ENCODE measurements around the gene IGSF6. TPM values are rescaled to one million over a fixed set of nuclear protein-coding genes. Genes with fewer than 3 reads are reported as not detected.

IGSF6 gene
- total and polyA plus RNA-seq, 2 of the 13 experiments (the other 11 are each of a cell fraction or from before 2014, with no cell fraction given) = not detected

GRCh38 chr16:21666772-21667171, 14.4 kb upstream of the IGSF6 start (continued):
- TF ChIP-seq BCL6 (CRISPR knock-in tag; IDR thresholded peaks at IDR 0.05) (peak; percentile 43; the same call in 1 of the 2 replicates), ZNF333 (CRISPR knock-in tag; IDR thresholded peaks at IDR 0.05; ENCODE audit: borderline replicate concordance) (no peak), ZNF644 (CRISPR knock-in tag; IDR thresholded peaks at IDR 0.05; ENCODE audit: low read depth) (peak; percentile 67), ETV5 (CRISPR knock-in tag; IDR thresholded peaks at IDR 0.05; ENCODE audit: borderline replicate concordance) (no peak), FOXP1 (IDR thresholded peaks at IDR 0.05) (no peak), FOXP1 (CRISPR knock-in tag; IDR thresholded peaks at IDR 0.05) (no peak), ISL2 (CRISPR knock-in tag; IDR thresholded peaks at IDR 0.05) (0 out of 2 replicates have a peak, but pooled peaks have one; percentile 20), KLF15 (CRISPR knock-in tag; IDR thresholded peaks at IDR 0.05; ENCODE audit: borderline replicate concordance) (no peak), DBP (CRISPR knock-in tag; IDR thresholded peaks at IDR 0.05; ENCODE audit: not compliant biosample characterization) (no peak), ARNT (IDR thresholded peaks at IDR 0.05) (no peak), HDAC2 (CRISPR knock-in tag; IDR thresholded peaks at IDR 0.05) (peak; percentile 47; the same call in 1 of the 2 replicates), GFI1 (CRISPR knock-in tag; IDR thresholded peaks at IDR 0.05; ENCODE audit: borderline replicate concordance) (no peak), EP300 (IDR thresholded peaks at IDR 0.05; ENCODE audit: low read depth in 2 of 2, low read length in 2 of 2) (peak in 1 of 2 experiments; percentile 73; a peak in 1 of 4 replicates), EP300 (CRISPR knock-in tag; IDR thresholded peaks at IDR 0.05; ENCODE audit: borderline replicate concordance) (0 out of 2 replicates have a peak, but pooled peaks have one; percentile 34), ZEB1 (IDR thresholded peaks at IDR 0.05; ENCODE audit: insufficient replicate concordance, low read depth) (no peak), ZNF329 (CRISPR knock-in tag; IDR thresholded peaks at IDR 0.05; ENCODE audit: low read depth) (no peak), ZNF264 (CRISPR knock-in tag; IDR thresholded peaks at IDR 0.05) (no peak), POLR2AphosphoS5 (IDR thresholded peaks at IDR 0.05; ENCODE audit: low read depth, low read length) (no peak), ZNF292 (CRISPR knock-in tag; IDR thresholded peaks at IDR 0.05; ENCODE audit: borderline replicate concordance, low read depth) (no peak), PHF20 (CRISPR knock-in tag; IDR thresholded peaks at IDR 0.05) (no peak), NFATC3 (CRISPR knock-in tag; IDR thresholded peaks at IDR 0.05) (no peak), ZNF484 (CRISPR knock-in tag; IDR thresholded peaks at IDR 0.05; ENCODE audit: borderline replicate concordance, low read depth) (no peak), ZNF761 (CRISPR knock-in tag; conservative IDR thresholded peaks at IDR 0.05) (no peak), TAF15 (IDR thresholded peaks at IDR 0.05; ENCODE audit: low read depth, low read length, poor library complexity, severe bottlenecking) (no peak)
- TF ChIP-seq, protein P1, sequence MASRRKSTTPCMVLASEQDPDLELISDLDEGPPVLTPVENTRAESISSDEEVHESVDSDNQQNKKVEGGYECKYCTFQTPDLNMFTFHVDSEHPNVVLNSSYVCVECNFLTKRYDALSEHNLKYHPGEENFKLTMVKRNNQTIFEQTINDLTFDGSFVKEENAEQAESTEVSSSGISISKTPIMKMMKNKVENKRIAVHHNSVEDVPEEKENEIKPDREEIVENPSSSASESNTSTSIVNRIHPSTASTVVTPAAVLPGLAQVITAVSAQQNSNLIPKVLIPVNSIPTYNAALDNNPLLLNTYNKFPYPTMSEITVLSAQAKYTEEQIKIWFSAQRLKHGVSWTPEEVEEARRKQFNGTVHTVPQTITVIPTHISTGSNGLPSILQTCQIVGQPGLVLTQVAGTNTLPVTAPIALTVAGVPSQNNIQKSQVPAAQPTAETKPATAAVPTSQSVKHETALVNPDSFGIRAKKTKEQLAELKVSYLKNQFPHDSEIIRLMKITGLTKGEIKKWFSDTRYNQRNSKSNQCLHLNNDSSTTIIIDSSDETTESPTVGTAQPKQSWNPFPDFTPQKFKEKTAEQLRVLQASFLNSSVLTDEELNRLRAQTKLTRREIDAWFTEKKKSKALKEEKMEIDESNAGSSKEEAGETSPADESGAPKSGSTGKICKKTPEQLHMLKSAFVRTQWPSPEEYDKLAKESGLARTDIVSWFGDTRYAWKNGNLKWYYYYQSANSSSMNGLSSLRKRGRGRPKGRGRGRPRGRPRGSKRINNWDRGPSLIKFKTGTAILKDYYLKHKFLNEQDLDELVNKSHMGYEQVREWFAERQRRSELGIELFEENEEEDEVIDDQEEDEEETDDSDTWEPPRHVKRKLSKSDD (CRISPR knock-in tag; IDR thresholded peaks at IDR 0.05; ENCODE audit: low read depth) = no peak
- TF ChIP-seq, protein P2, sequence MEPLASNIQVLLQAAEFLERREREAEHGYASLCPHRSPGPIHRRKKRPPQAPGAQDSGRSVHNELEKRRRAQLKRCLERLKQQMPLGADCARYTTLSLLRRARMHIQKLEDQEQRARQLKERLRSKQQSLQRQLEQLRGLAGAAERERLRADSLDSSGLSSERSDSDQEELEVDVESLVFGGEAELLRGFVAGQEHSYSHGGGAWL (CRISPR knock-in tag; IDR thresholded peaks at IDR 0.05) = no peak
- TF ChIP-seq, protein P3, sequence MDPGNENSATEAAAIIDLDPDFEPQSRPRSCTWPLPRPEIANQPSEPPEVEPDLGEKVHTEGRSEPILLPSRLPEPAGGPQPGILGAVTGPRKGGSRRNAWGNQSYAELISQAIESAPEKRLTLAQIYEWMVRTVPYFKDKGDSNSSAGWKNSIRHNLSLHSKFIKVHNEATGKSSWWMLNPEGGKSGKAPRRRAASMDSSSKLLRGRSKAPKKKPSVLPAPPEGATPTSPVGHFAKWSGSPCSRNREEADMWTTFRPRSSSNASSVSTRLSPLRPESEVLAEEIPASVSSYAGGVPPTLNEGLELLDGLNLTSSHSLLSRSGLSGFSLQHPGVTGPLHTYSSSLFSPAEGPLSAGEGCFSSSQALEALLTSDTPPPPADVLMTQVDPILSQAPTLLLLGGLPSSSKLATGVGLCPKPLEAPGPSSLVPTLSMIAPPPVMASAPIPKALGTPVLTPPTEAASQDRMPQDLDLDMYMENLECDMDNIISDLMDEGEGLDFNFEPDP (CRISPR knock-in tag; conservative IDR thresholded peaks at IDR 0.05) = 0 out of 2 replicates have a peak, but pooled peaks have one; percentile 68
- TF ChIP-seq, protein P4, sequence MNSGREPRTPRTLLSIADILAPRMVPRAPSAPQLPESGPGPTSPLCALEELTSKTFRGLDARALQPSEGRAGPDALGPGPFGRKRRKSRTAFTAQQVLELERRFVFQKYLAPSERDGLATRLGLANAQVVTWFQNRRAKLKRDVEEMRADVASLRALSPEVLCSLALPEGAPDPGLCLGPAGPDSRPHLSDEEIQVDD (CRISPR knock-in tag; IDR thresholded peaks at IDR 0.05; ENCODE audit: borderline replicate concordance) = no peak
